ENCODE measurements around the gene CACNA1D. TPM values are rescaled to one million over a fixed set of nuclear protein-coding genes. Genes with fewer than 3 reads are reported as not detected.

Gene CACNA1D
- total RNA-seq, 5 donors from 2014 or later (not counting 1 experiment from before 2014, with no cell fraction given) = 0.09 to 0.47 (median 0.34) TPM; not detected in 1

DNA sequence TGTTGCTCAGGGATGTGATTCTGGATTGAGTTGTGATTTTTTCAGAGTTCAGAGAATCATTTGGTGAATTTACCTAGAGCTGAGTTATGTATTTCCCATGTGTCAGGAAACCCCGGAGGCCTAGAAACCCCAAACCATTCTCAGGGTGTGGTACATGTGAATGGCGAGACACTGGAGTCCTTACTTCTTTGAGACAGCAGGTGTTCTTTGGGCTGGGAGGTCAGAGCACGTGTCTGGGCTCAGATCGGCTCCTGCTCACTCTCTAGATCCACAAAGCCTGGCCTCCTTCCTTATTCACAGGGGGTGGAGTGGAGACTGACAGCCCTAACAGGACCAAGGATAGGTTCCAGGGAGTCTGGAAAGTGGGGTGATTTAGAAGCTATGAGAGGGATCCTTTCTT, 206.0 kb downstream of the CACNA1D start:
- H3K36me3 ChIP-seq (ENCODE audit: control insufficient read depth in 2 of 2, extremely low read depth in 1 of 2, insufficient read depth in 1 of 2, low read length in 1 of 2) = no peaks in the 10 kb centered on the region
- H3K4me3 ChIP-seq (ENCODE audit: control insufficient read depth in 1 of 2, extremely low read depth in 1 of 2, low read length in 1 of 2) = no peak overlapping the region
- Mint-ChIP-seq H3K36me3 (no peaks in the 10 kb centered on the region), H3K9me3 (no peaks in the 10 kb centered on the region), H3K4me3 (no peak overlapping the region), H3K27ac (no peak overlapping the region), H3K27me3 (peaks cover 6 to 10% of the 10 kb centered on the region in 2 donors), H3K4me1 (peaks cover 0 to 2% (median 0%) of the 10 kb centered on the region in 3 donors)
- 17% methylated on average over 1 of the region's 4 CpGs for WGBS (ENCODE audit: insufficient coverage)
- DNase-seq (no peak), ATAC-seq (replicated peaks in 1 of 4) (no peak)
- no peaks in the 10 kb centered on the region for H3K9me3 ChIP-seq
- H3K4me1 ChIP-seq (ENCODE audit: control insufficient read depth in 1 of 2, extremely low read depth in 1 of 2, insufficient read depth in 2 of 2, low read length in 2 of 2) = no peaks in the 10 kb centered on the region
- CTCF ChIA-PET = no interaction called here
- H3K27ac ChIP-seq (ENCODE audit: low read length) = no peak overlapping the region
- POLR2A ChIA-PET = no interaction called here
- peaks cover 0 to 23% of the 10 kb centered on the region in 2 experiments for H3K27me3 ChIP-seq (replicated peaks in 1 of 2; ENCODE audit: control insufficient read depth in 2 of 2, extremely low read depth in 1 of 2, insufficient read depth in 2 of 2, low read length in 1 of 2)

DNA sequence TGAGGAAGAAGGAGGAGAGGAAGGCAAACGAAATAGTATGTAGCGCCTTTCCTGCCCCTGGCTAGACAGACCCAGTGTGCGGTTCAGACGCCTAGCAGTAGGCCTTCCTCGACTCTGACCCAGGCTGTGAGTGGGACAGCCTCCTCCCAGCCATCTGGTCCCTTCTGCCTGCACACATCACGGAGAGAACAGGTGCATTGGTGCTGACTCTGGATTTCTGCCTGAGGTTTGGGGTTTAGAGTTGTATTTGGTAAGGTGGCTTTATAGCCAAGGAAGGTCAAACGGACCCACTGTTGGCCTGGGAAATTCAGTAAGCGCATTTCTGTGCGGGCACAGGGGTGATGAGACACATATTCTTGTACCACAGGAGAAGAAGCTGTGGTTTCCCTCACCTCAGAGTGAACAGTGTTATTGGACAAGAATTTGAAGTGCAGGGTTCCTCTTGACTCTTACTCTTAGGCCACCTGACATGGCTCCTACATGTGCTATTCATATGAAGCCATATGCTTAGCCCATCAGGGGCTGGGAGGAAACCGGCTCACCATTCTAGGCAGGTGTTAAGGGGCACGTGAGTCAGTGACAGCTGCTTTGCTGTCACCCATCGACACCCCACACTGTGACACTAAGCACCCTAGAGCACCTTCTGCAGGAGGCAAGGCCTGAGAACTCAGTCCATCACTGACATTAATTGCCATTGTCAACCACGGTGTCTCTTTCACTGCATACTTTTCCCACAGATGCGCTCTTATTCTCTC, 208.5 kb downstream of the CACNA1D start:
- H3K36me3 Mint-ChIP-seq = no peaks in the 10 kb centered on the region
- no peak overlapping the region for H3K27ac ChIP-seq (ENCODE audit: low read length)
- no peak overlapping the region for H3K4me3 ChIP-seq (ENCODE audit: control insufficient read depth in 1 of 2, extremely low read depth in 1 of 2, low read length in 1 of 2)
- ChIA-PET CTCF (no interaction called here), POLR2A (no interaction called here)
- no peaks in the 10 kb centered on the region for H3K36me3 ChIP-seq (ENCODE audit: control insufficient read depth in 2 of 2, extremely low read depth in 1 of 2, insufficient read depth in 1 of 2, low read length in 1 of 2)
- WGBS (ENCODE audit: insufficient coverage) = 53% methylated on average over 13 of the region's 14 CpGs
- peaks cover 0 to 13% of the 10 kb centered on the region in 2 experiments for H3K27me3 ChIP-seq (replicated peaks in 1 of 2; ENCODE audit: control insufficient read depth in 2 of 2, extremely low read depth in 1 of 2, insufficient read depth in 2 of 2, low read length in 1 of 2)
- H3K9me3 ChIP-seq = no peaks in the 10 kb centered on the region
- no peak overlapping the region for H3K27ac Mint-ChIP-seq
- H3K27me3 Mint-ChIP-seq = peaks cover 0 to 4% of the 10 kb centered on the region in 2 donors
- no peaks in the 10 kb centered on the region for H3K4me1 ChIP-seq (ENCODE audit: control insufficient read depth in 1 of 2, extremely low read depth in 1 of 2, insufficient read depth in 2 of 2, low read length in 2 of 2)
- DNase-seq (no peak), ATAC-seq (replicated peaks in 1 of 4) (no peak)
- no peaks in the 10 kb centered on the region for H3K9me3 Mint-ChIP-seq
- H3K4me3 Mint-ChIP-seq = no peak overlapping the region
- H3K4me1 Mint-ChIP-seq = peaks cover 0 to 2% (median 0%) of the 10 kb centered on the region in 3 donors

- Histone ChIP-seq H3K9me3 (no peaks in the 10 kb centered on the region), H3K4me3 (ENCODE audit: control insufficient read depth in 1 of 2, extremely low read depth in 1 of 2, low read length in 1 of 2) (no peak overlapping the region), H3K27ac (ENCODE audit: low read length) (no peak overlapping the region), H3K36me3 (ENCODE audit: control insufficient read depth in 2 of 2, extremely low read depth in 1 of 2, insufficient read depth in 1 of 2, low read length in 1 of 2) (no peaks in the 10 kb centered on the region), H3K4me1 (ENCODE audit: control insufficient read depth in 1 of 2, extremely low read depth in 1 of 2, insufficient read depth in 2 of 2, low read length in 2 of 2) (no peaks in the 10 kb centered on the region), H3K27me3 (replicated peaks in 1 of 2; ENCODE audit: control insufficient read depth in 2 of 2, extremely low read depth in 1 of 2, insufficient read depth in 2 of 2, low read length in 1 of 2) (peaks cover 0 to 13% of the 10 kb centered on the region in 2 experiments)
- Mint-ChIP-seq H3K4me3 (no peak overlapping the region), H3K27me3 (peaks cover 0 to 2% of the 10 kb centered on the region in 2 donors), H3K27ac (no peak overlapping the region), H3K4me1 (peaks cover 0 to 2% (median 0%) of the 10 kb centered on the region in 3 donors), H3K36me3 (no peaks in the 10 kb centered on the region), H3K9me3 (no peaks in the 10 kb centered on the region)
- ChIA-PET CTCF (interaction anchor here in 1 of 2 donors (0.6 kb wide), 1 partner anchor 408 kb away, joined by 3 read pairs; no protein-coding TSS in a partner anchor), POLR2A (no interaction called here)
- 94% methylated on average over 13 of the region's 14 CpGs for WGBS (ENCODE audit: insufficient coverage)
- no peak for DNase-seq
- no peak for ATAC-seq (replicated peaks in 1 of 4)
Observed at GRCh38 chr3:53703630-53704362, 209.4 kb downstream of the CACNA1D start.

DNA sequence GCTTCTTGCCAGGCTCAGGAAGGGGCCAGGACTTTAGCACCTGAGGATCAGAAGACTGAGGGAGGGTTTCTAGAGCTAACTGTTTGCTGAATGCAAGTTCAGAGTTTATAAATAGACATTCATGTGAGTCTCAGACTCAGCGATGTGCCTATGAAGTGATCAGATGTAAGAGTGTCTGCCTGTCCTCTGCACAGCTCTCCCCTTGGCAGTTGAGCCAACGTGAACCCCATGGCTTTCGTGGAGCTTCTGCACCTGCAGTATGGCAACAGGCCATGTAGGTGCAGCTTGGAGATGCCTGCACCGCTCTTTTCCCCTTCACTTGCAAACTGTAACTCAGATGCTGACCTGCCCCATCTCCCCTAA, 209.9 kb downstream of the CACNA1D start:
- Mint-ChIP-seq H3K4me3 (no peak overlapping the region), H3K9me3 (no peaks in the 10 kb centered on the region), H3K36me3 (no peaks in the 10 kb centered on the region), H3K27me3 (peaks cover 0 to 2% of the 10 kb centered on the region in 2 donors), H3K27ac (no peak overlapping the region), H3K4me1 (peaks cover 0 to 2% (median 0%) of the 10 kb centered on the region in 3 donors)
- Histone ChIP-seq H3K27ac (ENCODE audit: low read length) (no peak overlapping the region), H3K4me3 (ENCODE audit: control insufficient read depth in 1 of 2, extremely low read depth in 1 of 2, low read length in 1 of 2) (no peak overlapping the region), H3K27me3 (replicated peaks in 1 of 2; ENCODE audit: control insufficient read depth in 2 of 2, extremely low read depth in 1 of 2, insufficient read depth in 2 of 2, low read length in 1 of 2) (peaks cover 0 to 15% of the 10 kb centered on the region in 2 experiments), H3K9me3 (no peaks in the 10 kb centered on the region), H3K4me1 (ENCODE audit: control insufficient read depth in 1 of 2, extremely low read depth in 1 of 2, insufficient read depth in 2 of 2, low read length in 2 of 2) (no peaks in the 10 kb centered on the region), H3K36me3 (ENCODE audit: control insufficient read depth in 2 of 2, extremely low read depth in 1 of 2, insufficient read depth in 1 of 2, low read length in 1 of 2) (no peaks in the 10 kb centered on the region)
- DNase-seq = no peak
- no peak for ATAC-seq (replicated peaks in 1 of 4)
- 50% methylated on average over 3 of the region's 4 CpGs for WGBS (ENCODE audit: insufficient coverage)
- ChIA-PET CTCF (interaction anchor here in 1 of 2 donors (0.6 kb wide), 1 partner anchor 409 kb away, joined by 3 read pairs; no protein-coding TSS in a partner anchor), POLR2A (no interaction called here)

DNA sequence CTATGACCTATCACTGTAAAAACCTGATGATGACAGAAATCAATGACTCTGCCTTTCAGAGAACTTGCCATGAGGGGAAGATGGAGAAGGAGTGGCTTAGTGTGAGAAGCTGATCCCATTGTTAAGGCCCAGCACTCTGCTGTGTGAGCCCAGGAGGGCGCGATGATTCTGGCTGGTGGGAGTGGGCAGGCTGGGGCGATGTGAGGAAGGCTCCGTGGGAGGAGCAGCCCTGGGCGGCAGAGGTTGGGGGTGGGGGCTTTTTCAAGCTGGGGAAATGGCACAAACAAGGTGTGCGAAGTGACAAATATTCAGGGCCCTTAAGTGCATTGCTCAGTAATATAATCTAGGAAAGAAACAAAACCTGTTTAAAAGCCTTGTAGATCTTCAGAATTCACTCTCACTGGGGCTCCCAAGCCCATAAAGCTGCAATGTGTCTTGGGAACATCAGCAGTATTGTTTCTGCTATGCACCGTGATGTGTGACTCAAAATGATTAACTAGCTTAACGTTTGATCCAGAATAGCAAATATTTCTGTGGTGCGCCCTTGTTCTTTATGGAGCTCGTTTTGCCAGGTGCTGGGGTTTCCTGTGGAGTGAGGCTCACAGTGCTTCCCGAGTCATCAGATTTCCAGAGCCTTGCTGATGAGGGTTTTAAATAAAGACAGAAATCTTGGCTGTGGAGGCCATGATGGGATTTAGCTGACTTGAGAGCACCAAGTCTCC, 210.8 kb downstream of the CACNA1D start:
- H3K4me1 ChIP-seq (ENCODE audit: control insufficient read depth in 1 of 2, extremely low read depth in 1 of 2, insufficient read depth in 2 of 2, low read length in 2 of 2) = peaks cover 0 to 3% of the 10 kb centered on the region in 2 experiments
- no peaks in the 10 kb centered on the region for H3K9me3 Mint-ChIP-seq
- H3K9me3 ChIP-seq = no peaks in the 10 kb centered on the region
- H3K4me3 ChIP-seq (ENCODE audit: control insufficient read depth in 1 of 2, extremely low read depth in 1 of 2, low read length in 1 of 2) = no peak overlapping the region
- peaks cover 0 to 3% of the 10 kb centered on the region in 2 donors for H3K27me3 Mint-ChIP-seq
- no peak overlapping the region for H3K27ac Mint-ChIP-seq
- H3K4me3 Mint-ChIP-seq = no peak overlapping the region
- no peak overlapping the region for H3K27ac ChIP-seq (ENCODE audit: low read length)
- no peak for ATAC-seq (replicated peaks in 1 of 4)
- H3K36me3 ChIP-seq (ENCODE audit: control insufficient read depth in 2 of 2, extremely low read depth in 1 of 2, insufficient read depth in 1 of 2, low read length in 1 of 2) = no peaks in the 10 kb centered on the region
- H3K4me1 Mint-ChIP-seq = peaks cover 0 to 4% (median 0%) of the 10 kb centered on the region in 3 donors
- DNase-seq = no peak
- POLR2A ChIA-PET = no interaction called here
- peaks cover 0 to 15% of the 10 kb centered on the region in 2 experiments for H3K27me3 ChIP-seq (replicated peaks in 1 of 2; ENCODE audit: control insufficient read depth in 2 of 2, extremely low read depth in 1 of 2, insufficient read depth in 2 of 2, low read length in 1 of 2)
- CTCF ChIA-PET = interaction anchor here in 1 of 2 donors (0.7 kb wide), 1 partner anchor 402 kb away, joined by 3 read pairs; no protein-coding TSS in a partner anchor
- 63% methylated on average over 11 of the region's 11 CpGs for WGBS (ENCODE audit: insufficient coverage)
- no peaks in the 10 kb centered on the region for H3K36me3 Mint-ChIP-seq

- no peak overlapping the region for H3K27ac ChIP-seq (ENCODE audit: low read length)
- H3K27me3 Mint-ChIP-seq = peaks cover 0 to 4% of the 10 kb centered on the region in 2 donors
Observed at GRCh38 chr3:53705774-53706173, 211.4 kb downstream of the CACNA1D start.

More at GRCh38 chr3:53705774-53706173, 211.4 kb downstream of the CACNA1D start:
- CTCF ChIA-PET = no interaction called here
- Histone ChIP-seq H3K36me3 (ENCODE audit: control insufficient read depth in 2 of 2, extremely low read depth in 1 of 2, insufficient read depth in 1 of 2, low read length in 1 of 2) (no peaks in the 10 kb centered on the region), H3K4me3 (ENCODE audit: control insufficient read depth in 1 of 2, extremely low read depth in 1 of 2, low read length in 1 of 2) (no peak overlapping the region), H3K4me1 (ENCODE audit: control insufficient read depth in 1 of 2, extremely low read depth in 1 of 2, insufficient read depth in 2 of 2, low read length in 2 of 2) (peaks cover 0 to 3% of the 10 kb centered on the region in 2 experiments), H3K9me3 (no peaks in the 10 kb centered on the region), H3K27me3 (replicated peaks in 1 of 2; ENCODE audit: control insufficient read depth in 2 of 2, extremely low read depth in 1 of 2, insufficient read depth in 2 of 2, low read length in 1 of 2) (peaks cover 0 to 11% of the 10 kb centered on the region in 2 experiments)
- Mint-ChIP-seq H3K9me3 (no peaks in the 10 kb centered on the region), H3K4me3 (no peak overlapping the region), H3K27ac (no peak overlapping the region), H3K4me1 (peaks cover 0 to 6% (median 0%) of the 10 kb centered on the region in 3 donors), H3K36me3 (no peaks in the 10 kb centered on the region)
- WGBS (ENCODE audit: insufficient coverage) = no CpG with 5 or more reads among the region's 4 CpGs
- no peak for ATAC-seq (replicated peaks in 1 of 4)
- POLR2A ChIA-PET = no interaction called here
- no peak for DNase-seq

Data from T-cell (primary cell).